GM23338 (cell line): ENCODE measurements around the gene TOMM6. TPM values are rescaled to one million over a fixed set of nuclear protein-coding genes. Genes with fewer than 3 reads are reported as not detected.

Source experiments
- ATAC-seq: fragments of 200-7000 bp; cut with Tn5 transposase; 3 replicates; pipeline ENCODE4 v1.9.1; 2020
- DNase-seq: peaks from one replicate; pipeline ENCODE4 v3.0.0-alpha.2; 2015; ENCODE audit warnings: low spot score
- H2AFZ ChIP-seq: fragments of 200-600 bp; sonication (generic); 2 replicates; pipeline ENCODE4 v1.8.0; 2016; ENCODE audit warnings: antibody characterized with exemption, mild to moderate bottlenecking, moderate library complexity
- H3F3A ChIP-seq: fragments of 200-600 bp; sonication (generic); replicated peaks from 2 replicates; pipeline ENCODE4 v1.8.0; 2017; ENCODE audit warnings: antibody characterized with exemption, mixed run types, low read depth
- H3K27ac ChIP-seq: fragments of 200-600 bp; sonication (generic); 2 replicates; pipeline ENCODE4 v1.6.1; 2016; ENCODE audit warnings: low read depth
- H3K27me3 ChIP-seq: fragments of 200-600 bp; sonication (generic); 2 replicates; pipeline ENCODE4 v1.8.0; 2016; ENCODE audit warnings: mild to moderate bottlenecking, mixed run types, moderate library complexity; ENCODE audit not compliant: insufficient read depth
- H3K36me3 ChIP-seq: fragments of 200-600 bp; sonication (generic); 2 replicates; pipeline ENCODE4 v1.8.0; 2016; ENCODE audit warnings: mild to moderate bottlenecking; ENCODE audit not compliant: insufficient read depth
- H3K4me1 ChIP-seq: fragments of 200-600 bp; sonication (generic); 2 replicates; pipeline ENCODE4 v1.8.0; 2016; ENCODE audit warnings: mild to moderate bottlenecking, moderate library complexity; ENCODE audit not compliant: insufficient read depth
- H3K4me2 ChIP-seq: fragments of 200-600 bp; sonication (generic); 2 replicates; pipeline ENCODE4 v1.7.1; 2017; ENCODE audit warnings: mixed run types
- H3K4me3 ChIP-seq: fragments of 200-600 bp; sonication (generic); 2 replicates; pipeline ENCODE4 v1.6.1; 2016; ENCODE audit warnings: mixed run types
- H3K79me2 ChIP-seq: fragments of 200-600 bp; sonication (generic); replicated peaks from 2 replicates; pipeline ENCODE4 v1.8.0; 2017; ENCODE audit warnings: mild to moderate bottlenecking; ENCODE audit not compliant: insufficient read depth
- H3K9me2 ChIP-seq: fragments of 200-600 bp; sonication (generic); 2 replicates; pipeline ENCODE4 v1.8.0; 2017; ENCODE audit not compliant: insufficient read depth
- H4K20me1 ChIP-seq: fragments of 200-600 bp; sonication (generic); replicated peaks from 2 replicates; pipeline ENCODE4 v1.8.0; 2017; ENCODE audit warnings: mild to moderate bottlenecking; ENCODE audit not compliant: insufficient read depth
- H3K27ac Mint-ChIP-seq: 2 replicates; pipeline ENCODE4 v1.8.0; 2020; ENCODE audit warnings: inconsistent platforms, mild to moderate bottlenecking, moderate library complexity, mixed read lengths
- H3K27me3 Mint-ChIP-seq: 3 replicates; pipeline ENCODE4 v1.8.0; 2022; ENCODE audit warnings: low read depth, mild to moderate bottlenecking, moderate library complexity, mixed read lengths, inconsistent platforms; ENCODE audit not compliant: insufficient read depth, poor library complexity
- H3K36me3 Mint-ChIP-seq: 3 replicates; pipeline ENCODE4 v1.8.0; 2021; ENCODE audit warnings: low read depth, mild to moderate bottlenecking, inconsistent platforms, moderate library complexity, mixed read lengths
- H3K4me1 Mint-ChIP-seq: 3 replicates; pipeline ENCODE4 v1.8.0; 2020; ENCODE audit warnings: mild to moderate bottlenecking, inconsistent platforms, mixed read lengths
- H3K4me3 Mint-ChIP-seq: 3 replicates; pipeline ENCODE4 v1.8.0; 2021; ENCODE audit warnings: moderate library complexity, mild to moderate bottlenecking, inconsistent platforms, mixed read lengths
- H3K9me3 Mint-ChIP-seq: 3 replicates; pipeline ENCODE4 v1.8.0; 2020; ENCODE audit warnings: moderate library complexity, mild to moderate bottlenecking, inconsistent platforms, mixed read lengths
- CREB1 ChIP-seq: fragments of 250-450 bp; sonication (Bioruptor Pico); IDR thresholded peaks from 2 replicates; pipeline ENCODE4 v1.5.0; 2020; ENCODE audit warnings: low read depth, mild to moderate bottlenecking, moderate library complexity
- CTCF ChIP-seq, 2 experiments: fragments of 200-600 bp in 1 of 2; sonication (generic) in 1 of 2; conservative IDR thresholded peaks; 2 replicates each; pipeline versions ENCODE4 v1.5.1 to v1.6.1; 2016 to 2017; ENCODE audit warnings: antibody characterized with exemption in 2 of 2, low read depth in 2 of 2, mild to moderate bottlenecking in 2 of 2, moderate library complexity in 1 of 2
- ETS1 ChIP-seq: IDR thresholded peaks from 2 replicates; pipeline ENCODE4 v1.6.1; 2016; ENCODE audit warnings: antibody characterized with exemption
- EZH2 ChIP-seq: fragments of 200-600 bp; sonication (generic); IDR thresholded peaks from one replicate; pipeline ENCODE4 v1.8.0; 2017; ENCODE audit warnings: antibody characterized with exemption, mild to moderate bottlenecking, low read depth; ENCODE audit not compliant: unreplicated experiment
- JUNB ChIP-seq: IDR thresholded peaks from one replicate; pipeline ENCODE4 v1.6.1; 2016; ENCODE audit warnings: antibody characterized with exemption; ENCODE audit not compliant: unreplicated experiment
- POLR2AphosphoS5 ChIP-seq: IDR thresholded peaks from 2 replicates; pipeline ENCODE4 v1.6.1; 2016; ENCODE audit warnings: antibody characterized with exemption, low read depth
- REST ChIP-seq: IDR thresholded peaks from one replicate; pipeline ENCODE4 v1.6.1; 2018; ENCODE audit warnings: antibody characterized with exemption; ENCODE audit not compliant: unreplicated experiment
- STAT1 ChIP-seq: IDR thresholded peaks from one replicate; pipeline ENCODE4 v1.6.1; 2016; ENCODE audit warnings: antibody characterized with exemption; ENCODE audit not compliant: unreplicated experiment
- ZNF114 ChIP-seq: fragments of 250-450 bp; sonication (Bioruptor Pico); IDR thresholded peaks from 2 replicates; pipeline ENCODE4 v1.5.0; 2020; ENCODE audit warnings: mild to moderate bottlenecking, moderate library complexity
- ZNF331 ChIP-seq: fragments of 250-450 bp; sonication (Bioruptor Pico); IDR thresholded peaks from 2 replicates; pipeline ENCODE4 v1.5.0; 2020; ENCODE audit warnings: low read depth, mild to moderate bottlenecking, moderate library complexity
- polyA plus RNA-seq: library from polyadenylated mRNA; unstranded; fragments of >200 nt; fragmentation: Nextera tagmentation; extraction: Ambion mirVana; gene quantifications from 2 replicates; pipeline ENCODE4 v1.2.1, GENCODE V29; 2016
- total RNA-seq: library from RNA; depleted of rRNA; stranded (reverse); fragments of >200 nt; shearing (Covaris generic); gene quantifications from 2 replicates; pipeline ENCODE4 v1.2.3, GENCODE V29; 2014

Gene TOMM6
- total and polyA plus RNA-seq, 2 experiments from 2014 or later, result 195 to 372 TPM

- peak overlapping the region; percentile 98 for H3K27ac Mint-ChIP-seq
- peaks cover 12% of the 10 kb centered on the region; the same call in 1 of the 2 replicates for H3F3A ChIP-seq
- H3K36me3 ChIP-seq, result peaks cover 23% of the 10 kb centered on the region; the same call in 1 of the 2 replicates
- peaks cover 29% of the 10 kb centered on the region for H3K36me3 Mint-ChIP-seq
- H3K27me3 ChIP-seq, result peaks cover 45% of the 10 kb centered on the region
- peak; percentile 88 for DNase-seq
- H2AFZ ChIP-seq, result peak overlapping the region; percentile 94; the same call in 1 of the 2 replicates
- H3K9me2 ChIP-seq, result no peaks in the 10 kb centered on the region
- peaks cover 51% of the 10 kb centered on the region for H3K27me3 Mint-ChIP-seq
- H3K4me3 ChIP-seq, result peak overlapping the region; percentile 100
- peaks cover 5% of the 10 kb centered on the region; the same call in 1 of the 2 replicates for H4K20me1 ChIP-seq
- H3K4me1 ChIP-seq, result peaks cover 15% of the 10 kb centered on the region
- peak; percentile 87 for ATAC-seq
- peaks cover 7% of the 10 kb centered on the region; the same call in 2 of the 3 replicates for H3K9me3 Mint-ChIP-seq
- peaks cover 22% of the 10 kb centered on the region for H3K79me2 ChIP-seq
- peaks cover 17% of the 10 kb centered on the region for H3K4me1 Mint-ChIP-seq
- H3K4me2 ChIP-seq, result peak overlapping the region; percentile 100
- peak overlapping the region; percentile 94 for H3K4me3 Mint-ChIP-seq
- 0 out of 2 replicates have a peak overlapping the region, but pooled peaks have one; percentile 82 for H3K27ac ChIP-seq
- TF ChIP-seq CTCF (conservative IDR thresholded peaks at IDR 0.05; ENCODE audit: low read depth in 2 of 2) (peak; percentile 49 to 87), JUNB (no peak)
These were observed 859 bp upstream of the TOMM6 start for GRCh38 chr6:41786451-41787218.

- Mint-ChIP-seq H3K27ac (no peak overlapping the region), H3K36me3 (peaks cover 39% of the 10 kb centered on the region), H3K4me1 (peaks cover 15% of the 10 kb centered on the region), H3K4me3 (peak overlapping the region; percentile 94), H3K9me3 (peaks cover 7% of the 10 kb centered on the region; the same call in 2 of the 3 replicates), H3K27me3 (peaks cover 30% of the 10 kb centered on the region)
- no peak overlapping the region for H3K4me3 ChIP-seq
- H3K36me3 ChIP-seq, result peaks cover 23% of the 10 kb centered on the region; the same call in 1 of the 2 replicates
- H3K27ac ChIP-seq, result no peak overlapping the region
- H3K79me2 ChIP-seq, result peaks cover 22% of the 10 kb centered on the region
- no peak overlapping the region for H2AFZ ChIP-seq
- peaks cover 13% of the 10 kb centered on the region; the same call in 1 of the 2 replicates for H3F3A ChIP-seq
- H3K27me3 ChIP-seq, result peaks cover 18% of the 10 kb centered on the region
- H3K4me2 ChIP-seq, result no peak overlapping the region
- TF ChIP-seq POLR2AphosphoS5 (no peak), CREB1 (CRISPR knock-in tag) (no peak), REST (no peak), ETS1 (no peak), ZNF114 (CRISPR knock-in tag) (no peak), JUNB (no peak), ZNF331 (CRISPR knock-in tag) (no peak), EZH2 (no peak), CTCF (conservative IDR thresholded peaks at IDR 0.05; ENCODE audit: low read depth in 2 of 2) (no peak), STAT1 (no peak)
- H3K9me2 ChIP-seq, result no peaks in the 10 kb centered on the region
- H4K20me1 ChIP-seq, result peaks cover 5% of the 10 kb centered on the region; the same call in 1 of the 2 replicates
- peaks cover 11% of the 10 kb centered on the region for H3K4me1 ChIP-seq
- ATAC-seq (no peak), DNase-seq (no peak)
These were observed 1.9 kb downstream of the TOMM6 start for GRCh38 chr6:41789390-41789724.
